ENCODE measurements around the gene SORCS2.

DNA sequence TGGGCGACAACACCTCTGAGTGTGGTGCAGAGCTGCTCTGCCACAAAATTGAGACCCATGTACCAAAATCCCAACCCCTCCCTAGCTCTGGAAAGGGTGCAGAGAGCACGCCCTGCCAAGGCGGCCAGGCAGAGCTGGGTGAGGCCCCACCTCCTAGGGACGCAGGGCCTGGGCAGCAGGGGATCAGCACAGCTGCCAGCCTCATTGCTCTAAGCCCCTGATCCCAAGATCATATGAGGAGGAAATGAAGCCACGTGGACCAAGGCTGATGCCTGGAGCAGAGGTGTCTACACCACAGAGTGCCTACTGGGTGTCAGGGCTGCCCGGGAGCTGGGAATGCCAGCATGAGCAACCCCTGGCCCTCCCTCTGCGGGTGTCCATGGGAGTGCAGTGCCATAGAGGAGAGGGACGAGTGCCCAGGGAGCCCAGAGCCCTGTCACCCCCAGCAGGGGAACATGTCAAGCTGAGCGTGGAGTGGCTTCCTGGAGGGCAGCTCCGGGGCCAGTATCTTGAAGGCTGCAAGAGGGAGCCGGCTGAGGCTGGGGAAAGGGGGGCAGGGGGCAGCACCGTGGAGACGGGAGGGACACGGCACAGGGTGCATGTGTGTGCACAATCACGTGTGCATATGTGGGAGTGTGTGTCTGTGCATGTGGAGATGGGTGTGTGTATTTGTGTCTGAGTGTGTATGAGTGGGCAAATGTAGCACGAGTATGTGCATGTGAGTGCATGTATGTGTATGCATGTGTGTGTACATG lies 306.3 kb downstream of the SORCS2 start:
- TF ChIP-seq, protein P1, sequence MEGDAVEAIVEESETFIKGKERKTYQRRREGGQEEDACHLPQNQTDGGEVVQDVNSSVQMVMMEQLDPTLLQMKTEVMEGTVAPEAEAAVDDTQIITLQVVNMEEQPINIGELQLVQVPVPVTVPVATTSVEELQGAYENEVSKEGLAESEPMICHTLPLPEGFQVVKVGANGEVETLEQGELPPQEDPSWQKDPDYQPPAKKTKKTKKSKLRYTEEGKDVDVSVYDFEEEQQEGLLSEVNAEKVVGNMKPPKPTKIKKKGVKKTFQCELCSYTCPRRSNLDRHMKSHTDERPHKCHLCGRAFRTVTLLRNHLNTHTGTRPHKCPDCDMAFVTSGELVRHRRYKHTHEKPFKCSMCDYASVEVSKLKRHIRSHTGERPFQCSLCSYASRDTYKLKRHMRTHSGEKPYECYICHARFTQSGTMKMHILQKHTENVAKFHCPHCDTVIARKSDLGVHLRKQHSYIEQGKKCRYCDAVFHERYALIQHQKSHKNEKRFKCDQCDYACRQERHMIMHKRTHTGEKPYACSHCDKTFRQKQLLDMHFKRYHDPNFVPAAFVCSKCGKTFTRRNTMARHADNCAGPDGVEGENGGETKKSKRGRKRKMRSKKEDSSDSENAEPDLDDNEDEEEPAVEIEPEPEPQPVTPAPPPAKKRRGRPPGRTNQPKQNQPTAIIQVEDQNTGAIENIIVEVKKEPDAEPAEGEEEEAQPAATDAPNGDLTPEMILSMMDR (IDR thresholded peaks at IDR 0.05; ENCODE audit: low read depth, low read length) = no peak
- TF ChIP-seq EZH2phosphoT487 (IDR thresholded peaks at IDR 0.05; ENCODE audit: low read depth) = no peak
